Fibroblast of mammary gland (primary cell): ENCODE measurements around the gene IL6R.

Source experiments
- DNase-seq: peaks from one replicate; pipeline ENCODE4 v3.0.0-alpha.2; 2010; ENCODE audit warnings: low read depth
- H3K4me3 ChIP-seq: 2 replicates; pipeline ENCODE4 v1.5.1; 2011; ENCODE audit warnings: low read depth, mild to moderate bottlenecking, low read length, moderate library complexity; ENCODE audit not compliant: control insufficient read depth
- TF ChIP-seq, protein P1 (sequence below): conservative IDR thresholded peaks from 2 replicates; pipeline ENCODE4 v1.5.1; 2011; ENCODE audit warnings: low read depth, low read length, inconsistent platforms; ENCODE audit not compliant: control insufficient read depth, insufficient read depth

The IL6R gene

GRCh38 chr1:154379301-154379700, 25.8 kb upstream of the IL6R start:
- DNase-seq: no peak
- TF ChIP-seq, protein P1, sequence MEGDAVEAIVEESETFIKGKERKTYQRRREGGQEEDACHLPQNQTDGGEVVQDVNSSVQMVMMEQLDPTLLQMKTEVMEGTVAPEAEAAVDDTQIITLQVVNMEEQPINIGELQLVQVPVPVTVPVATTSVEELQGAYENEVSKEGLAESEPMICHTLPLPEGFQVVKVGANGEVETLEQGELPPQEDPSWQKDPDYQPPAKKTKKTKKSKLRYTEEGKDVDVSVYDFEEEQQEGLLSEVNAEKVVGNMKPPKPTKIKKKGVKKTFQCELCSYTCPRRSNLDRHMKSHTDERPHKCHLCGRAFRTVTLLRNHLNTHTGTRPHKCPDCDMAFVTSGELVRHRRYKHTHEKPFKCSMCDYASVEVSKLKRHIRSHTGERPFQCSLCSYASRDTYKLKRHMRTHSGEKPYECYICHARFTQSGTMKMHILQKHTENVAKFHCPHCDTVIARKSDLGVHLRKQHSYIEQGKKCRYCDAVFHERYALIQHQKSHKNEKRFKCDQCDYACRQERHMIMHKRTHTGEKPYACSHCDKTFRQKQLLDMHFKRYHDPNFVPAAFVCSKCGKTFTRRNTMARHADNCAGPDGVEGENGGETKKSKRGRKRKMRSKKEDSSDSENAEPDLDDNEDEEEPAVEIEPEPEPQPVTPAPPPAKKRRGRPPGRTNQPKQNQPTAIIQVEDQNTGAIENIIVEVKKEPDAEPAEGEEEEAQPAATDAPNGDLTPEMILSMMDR: no peak
- no peak overlapping the region for H3K4me3 ChIP-seq

DNA sequence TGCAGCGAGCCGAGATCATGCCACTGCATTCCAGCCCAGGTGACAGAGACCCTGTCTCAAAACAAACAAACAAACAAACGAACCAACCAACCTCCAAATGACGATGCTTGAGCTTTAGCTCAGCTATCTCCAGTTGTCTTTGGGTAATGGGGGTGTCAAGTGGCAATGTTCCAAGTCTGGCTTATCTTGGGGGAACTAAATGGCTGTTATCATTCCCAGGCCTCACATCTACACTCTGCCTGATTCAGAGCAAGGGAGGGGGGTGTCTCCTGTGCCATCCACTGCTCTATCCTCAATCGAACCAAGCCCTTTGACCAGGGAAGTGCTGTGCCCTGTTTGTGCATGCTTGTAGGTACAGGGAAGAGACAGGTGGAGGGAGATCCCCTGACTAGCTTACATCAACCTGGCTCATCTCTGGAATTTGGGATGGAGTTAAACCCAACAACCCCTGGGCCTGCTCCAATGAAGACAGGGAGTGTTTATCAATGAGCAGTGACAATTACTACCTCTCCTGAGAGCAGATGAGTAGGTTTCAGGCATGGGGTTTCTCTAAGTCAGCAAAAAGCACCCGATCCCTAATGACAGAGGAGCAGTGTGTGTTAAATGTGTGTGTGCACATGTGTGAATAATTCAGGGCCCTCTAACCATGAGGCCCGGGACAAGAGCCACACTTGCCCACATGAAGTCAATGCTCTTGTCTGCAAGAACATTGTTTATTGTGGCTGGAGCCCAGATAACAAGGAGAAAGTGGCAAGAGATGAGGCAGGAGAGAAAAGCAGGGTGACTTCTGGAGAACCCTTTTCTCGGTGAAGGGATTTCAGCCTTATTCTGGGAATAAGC, 20.3 kb upstream of the IL6R start:
- no peak overlapping the region for H3K4me3 ChIP-seq
- DNase-seq: no peak
- TF ChIP-seq, protein P1: no peak

DNA sequence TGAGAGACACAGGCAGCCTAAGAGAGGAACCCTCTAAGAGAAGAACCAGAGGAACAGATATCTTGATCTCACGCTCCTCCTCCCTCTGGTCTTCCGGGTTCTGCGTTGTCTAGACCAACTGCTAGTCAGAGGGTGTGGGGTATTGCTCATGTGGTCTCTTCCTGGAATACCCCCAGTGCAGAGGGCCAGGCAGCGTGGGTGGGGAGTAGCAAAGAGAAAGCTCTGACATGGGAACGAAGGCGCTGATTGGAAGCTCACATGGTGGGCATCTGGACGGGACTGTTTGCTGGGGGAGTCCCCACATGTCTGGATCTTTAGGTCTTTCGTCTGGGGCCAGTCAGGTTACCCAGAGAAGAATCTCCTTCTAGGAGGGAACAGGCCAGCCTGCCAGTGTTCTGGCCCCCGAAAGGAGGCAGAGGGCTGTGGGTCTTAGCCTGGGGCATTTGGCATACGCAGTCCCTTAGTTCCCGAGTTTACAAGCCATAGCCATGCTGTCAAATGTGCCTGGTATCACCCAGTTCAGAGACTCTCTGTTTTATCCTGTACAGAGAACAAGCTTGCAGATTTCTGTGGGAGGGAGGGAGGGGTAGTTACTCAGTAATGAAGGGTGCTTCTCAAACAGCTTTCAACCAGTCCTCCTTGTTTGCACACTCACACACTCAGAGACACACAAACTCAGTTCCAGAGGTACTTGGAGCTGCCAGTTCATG, 18.3 kb upstream of the IL6R start:
- no peak for DNase-seq
- H3K4me3 ChIP-seq: no peak overlapping the region
- TF ChIP-seq, protein P1: no peak

DNA sequence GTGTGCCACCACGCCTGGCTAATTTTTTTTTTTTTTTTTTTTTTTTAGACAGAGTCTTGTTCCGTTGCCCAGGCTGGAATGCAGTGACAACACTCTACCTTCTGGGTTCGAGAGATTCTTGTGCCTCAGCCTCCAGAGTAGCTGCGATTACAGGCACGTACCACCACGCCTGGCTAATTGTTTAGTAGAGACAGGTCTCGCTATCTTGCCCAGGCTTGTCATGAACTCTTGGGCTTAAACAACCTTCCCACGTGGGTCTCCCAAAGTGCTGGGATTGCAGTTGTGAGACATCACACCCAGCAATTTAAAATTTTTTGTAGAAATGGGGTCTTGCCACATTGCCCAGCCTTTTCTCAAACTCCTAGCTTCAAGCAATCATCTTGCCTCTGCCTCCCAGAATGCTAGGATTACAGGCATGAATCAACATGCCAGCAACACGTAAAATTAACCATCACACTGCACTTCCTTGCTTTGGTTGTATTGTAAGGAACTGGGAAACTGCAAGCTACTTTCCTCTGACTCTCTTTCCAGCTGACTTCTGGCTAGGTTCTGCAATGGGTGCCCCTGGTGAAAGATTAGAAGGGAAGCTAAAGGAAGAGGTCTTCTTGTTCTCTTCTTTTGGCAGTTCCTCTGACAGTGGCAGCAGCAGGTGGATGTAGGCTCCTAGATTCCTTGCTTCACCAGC, 13.9 kb upstream of the IL6R start:
- TF ChIP-seq, protein P1: no peak
- no peak for DNase-seq
- H3K4me3 ChIP-seq: no peak overlapping the region

- H3K4me3 ChIP-seq: no peak overlapping the region
- DNase-seq: no peak
- TF ChIP-seq, protein P1: no peak
Measured at GRCh38 chr1:154398141-154398540, 7.0 kb upstream of the IL6R start.

GRCh38 chr1:154398678-154399077, 6.5 kb upstream of the IL6R start:
- TF ChIP-seq, protein P1: no peak
- DNase-seq: no peak
- H3K4me3 ChIP-seq: no peak overlapping the region
